ENCODE results near the gene MAGEA11.
"Not testable (repeated sequence)": the region's sequence is repeated elsewhere in the genome, so short reads cannot be mapped to it uniquely, and the experiment has no call there.

The MAGEA11 gene

GRCh38 chrX:149718757-149719156 lies 6.9 kb downstream of the MAGEA11 start:
- DNase-seq: no peak

DNA sequence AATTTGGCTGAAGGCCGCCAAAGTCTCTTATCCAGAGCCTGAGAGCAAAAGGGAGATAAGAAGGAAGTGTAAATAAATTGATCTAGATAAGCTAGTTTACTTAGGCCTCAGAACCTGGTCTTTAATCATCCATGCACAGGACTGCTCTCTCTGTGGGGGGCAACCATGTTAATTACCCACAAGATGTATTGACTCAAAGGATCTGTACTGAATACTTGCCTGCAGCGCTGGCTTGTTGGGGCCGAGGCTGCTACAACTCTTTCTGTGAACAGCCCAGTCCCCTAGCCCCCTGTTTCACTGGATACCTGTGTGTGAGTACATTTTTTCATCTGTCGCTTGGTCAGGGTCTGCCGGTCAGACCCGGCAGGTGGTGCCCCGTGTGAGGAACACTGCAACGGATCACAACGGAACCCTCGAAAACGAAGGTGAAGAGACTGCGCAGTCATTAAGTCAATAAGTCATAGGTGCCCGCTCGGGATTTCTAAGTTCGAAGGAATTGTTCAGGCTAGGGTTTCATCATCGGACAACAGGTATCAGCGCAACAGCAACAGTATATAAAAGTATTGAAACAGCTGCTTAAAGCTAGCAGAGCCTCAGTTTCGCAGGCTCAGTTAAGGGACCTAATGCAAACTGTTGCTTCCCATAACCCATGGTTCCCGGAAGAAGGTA lies 8.3 kb downstream of the MAGEA11 start:
- DNase-seq: no peak

GRCh38 chrX:149721241-149721640 lies 9.4 kb downstream of the MAGEA11 start:
- not testable (repeated sequence) for DNase-seq

GRCh38 chrX:149721778-149722177 lies 9.9 kb downstream of the MAGEA11 start:
- no peak for DNase-seq

- DNase-seq: not testable (repeated sequence)
Observed at GRCh38 chrX:149723583-149724118, 11.8 kb downstream of the MAGEA11 start.

DNA sequence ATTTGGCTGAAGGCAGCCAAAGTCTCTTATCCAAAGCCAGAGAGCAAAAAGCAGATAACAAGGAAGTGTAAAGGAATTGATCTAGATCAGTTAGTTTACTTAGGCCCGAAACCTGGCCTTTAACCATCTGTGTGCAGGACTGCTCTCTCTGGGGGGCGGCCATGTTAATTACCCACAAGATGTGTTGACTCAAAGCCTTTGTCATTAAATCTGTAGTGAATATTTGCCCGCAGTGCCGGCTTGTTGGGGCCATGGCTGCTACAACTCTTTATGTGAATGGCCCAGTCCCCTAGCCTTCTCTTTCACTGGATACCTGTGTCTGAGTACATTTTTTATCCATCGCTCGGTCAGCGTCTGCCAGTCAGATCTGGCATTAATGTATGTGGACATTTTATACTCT lies 15.4 kb downstream of the MAGEA11 start:
- DNase-seq: not testable (repeated sequence)

DNA sequence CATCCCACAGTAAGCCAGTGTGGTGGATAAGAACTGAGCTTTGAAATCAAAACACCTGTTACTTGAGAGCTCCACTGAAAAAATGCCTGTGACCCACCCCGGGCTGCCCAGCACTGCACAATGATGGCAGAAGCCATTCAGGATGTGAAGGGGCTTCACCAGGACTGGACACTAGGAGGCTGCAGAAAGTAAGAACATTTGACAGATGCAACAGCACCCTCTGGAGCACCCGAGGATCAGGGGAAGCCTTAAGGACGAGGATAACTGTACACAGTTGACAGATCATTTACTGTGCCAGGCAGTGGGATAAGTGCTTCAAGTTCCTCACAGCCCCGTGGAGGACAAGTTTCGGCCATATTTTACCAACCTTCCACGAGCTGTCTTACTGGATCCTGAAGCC lies 30.4 kb downstream of the MAGEA11 start:
- DNase-seq: not testable (repeated sequence)

DNA sequence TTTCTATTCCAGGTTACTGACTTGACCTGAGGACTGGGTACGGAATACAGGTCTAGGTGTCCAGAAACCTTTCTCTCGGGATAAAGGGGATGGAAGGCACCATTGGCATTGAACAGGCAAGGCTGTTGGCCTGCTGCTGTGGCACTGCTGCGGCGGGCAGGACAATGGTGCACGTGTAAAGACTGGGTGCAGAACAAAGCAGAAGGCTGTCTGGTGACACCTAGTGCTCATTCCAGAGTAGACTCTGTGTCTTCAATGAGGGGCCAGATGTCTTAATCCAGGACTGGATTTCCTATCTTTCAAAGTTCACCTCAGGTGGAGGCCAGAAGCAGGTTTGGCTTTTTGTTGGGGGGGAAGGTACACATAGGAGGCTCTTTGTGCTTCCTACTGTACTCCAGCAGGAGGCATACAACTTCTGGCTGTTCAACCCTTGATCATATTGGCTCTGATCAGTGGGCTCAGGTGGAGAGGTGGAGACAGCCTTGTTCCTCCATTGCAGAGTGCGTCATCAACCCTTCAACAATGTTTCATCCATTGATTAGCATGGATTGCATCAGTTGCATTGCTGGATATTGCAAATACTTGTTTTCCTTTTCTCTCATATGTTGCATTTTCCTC lies 34.6 kb downstream of the MAGEA11 start:
- DNase-seq: not testable (repeated sequence)

DNA sequence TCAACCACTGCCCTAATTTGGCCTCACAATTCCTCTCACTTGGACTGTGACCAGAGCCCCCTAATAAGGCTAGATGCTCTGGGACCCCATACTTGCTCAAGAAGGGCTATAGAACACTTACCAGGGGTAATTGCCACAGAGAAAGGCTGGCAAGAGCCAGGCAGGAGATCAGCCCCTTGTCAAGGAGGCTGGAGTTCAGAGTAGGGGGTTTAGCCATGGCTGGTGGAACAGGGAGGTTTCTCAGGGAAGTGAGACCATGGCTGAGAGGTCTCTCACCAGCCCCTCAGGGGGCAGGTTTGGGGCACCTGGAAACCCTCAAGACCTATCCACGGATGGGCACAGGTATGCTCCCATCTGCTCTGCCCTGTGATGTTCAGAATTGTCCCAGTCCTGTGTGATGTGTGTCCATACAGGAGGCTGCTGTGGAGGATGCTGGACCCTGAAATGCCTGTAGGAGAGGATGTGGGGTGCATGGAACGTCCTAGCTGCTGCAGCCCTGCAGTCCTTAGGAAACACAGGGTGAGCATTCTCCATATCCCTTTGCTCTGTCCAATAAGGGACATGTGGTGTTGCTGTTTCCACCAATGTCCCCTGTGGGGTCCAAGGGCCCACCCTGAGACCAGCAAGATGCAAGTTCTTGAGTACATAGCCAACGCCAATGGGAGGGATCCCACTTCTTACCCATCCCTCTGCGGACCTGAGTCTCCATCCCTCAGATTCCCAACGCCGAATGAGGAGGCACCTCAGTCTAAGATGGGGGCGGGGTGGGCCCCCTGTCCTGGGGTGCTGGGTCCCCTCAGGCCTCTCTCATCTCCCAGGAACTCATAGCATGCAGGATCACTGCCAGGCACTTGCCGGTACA lies 45.6 kb downstream of the MAGEA11 start:
- no peak for DNase-seq

DNA sequence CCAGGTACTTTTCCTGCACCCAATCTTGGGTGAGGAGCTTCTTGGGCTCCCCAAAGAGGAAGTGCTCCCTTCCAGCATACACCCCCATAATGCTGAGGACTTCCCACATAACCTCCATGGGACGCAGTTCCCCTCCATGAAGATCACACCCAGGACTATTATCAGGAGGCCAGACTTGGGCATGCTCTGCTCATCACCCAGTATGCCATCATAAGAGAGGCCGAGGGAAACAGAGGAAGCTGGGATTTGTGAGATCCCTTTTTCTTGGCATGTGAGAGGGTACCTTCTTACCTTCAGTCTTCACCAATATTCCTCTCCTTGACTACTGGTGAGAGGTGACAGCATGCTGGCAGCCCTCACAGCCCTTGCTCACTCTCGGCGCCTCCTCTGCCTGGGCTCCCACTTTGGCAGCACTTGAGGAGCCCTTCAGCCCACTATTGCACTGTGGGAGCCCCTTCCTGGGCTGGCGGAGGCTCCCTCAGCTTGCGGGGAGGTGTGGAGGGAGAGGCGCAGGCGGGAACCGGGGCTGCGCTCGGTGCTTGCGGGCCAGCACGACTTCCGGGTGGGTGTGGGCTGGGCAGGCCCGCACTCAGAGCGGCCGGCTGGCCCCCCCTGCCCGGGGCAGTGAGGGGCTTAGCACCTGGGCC lies 46.3 kb downstream of the MAGEA11 start:
- no peak for DNase-seq

- not testable (repeated sequence) for DNase-seq
Observed at GRCh38 chrX:149758715-149759078, 46.8 kb downstream of the MAGEA11 start.

DNA sequence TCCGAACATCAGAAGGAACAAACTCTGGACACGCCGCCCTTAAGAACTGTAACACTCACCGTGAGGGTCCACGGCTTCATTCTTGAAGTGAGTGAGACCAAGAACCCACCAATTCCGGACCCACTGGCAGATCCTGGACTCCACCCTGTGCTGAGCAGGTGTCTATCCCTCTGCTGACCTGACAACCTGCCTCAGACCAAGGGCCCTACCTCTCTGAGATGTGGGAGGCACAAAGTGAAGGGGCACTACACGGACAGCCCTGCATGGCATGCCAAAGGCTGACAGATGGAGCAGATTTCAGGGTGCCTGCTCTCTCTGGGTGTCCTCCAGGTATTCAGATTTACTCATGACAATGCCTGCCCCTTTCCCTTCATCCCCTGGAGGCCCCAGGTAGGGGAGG lies 48.0 kb downstream of the MAGEA11 start:
- DNase-seq: no peak

GRCh38 chrX:149760965-149761364 lies 49.1 kb downstream of the MAGEA11 start:
- no peak for DNase-seq

DNA sequence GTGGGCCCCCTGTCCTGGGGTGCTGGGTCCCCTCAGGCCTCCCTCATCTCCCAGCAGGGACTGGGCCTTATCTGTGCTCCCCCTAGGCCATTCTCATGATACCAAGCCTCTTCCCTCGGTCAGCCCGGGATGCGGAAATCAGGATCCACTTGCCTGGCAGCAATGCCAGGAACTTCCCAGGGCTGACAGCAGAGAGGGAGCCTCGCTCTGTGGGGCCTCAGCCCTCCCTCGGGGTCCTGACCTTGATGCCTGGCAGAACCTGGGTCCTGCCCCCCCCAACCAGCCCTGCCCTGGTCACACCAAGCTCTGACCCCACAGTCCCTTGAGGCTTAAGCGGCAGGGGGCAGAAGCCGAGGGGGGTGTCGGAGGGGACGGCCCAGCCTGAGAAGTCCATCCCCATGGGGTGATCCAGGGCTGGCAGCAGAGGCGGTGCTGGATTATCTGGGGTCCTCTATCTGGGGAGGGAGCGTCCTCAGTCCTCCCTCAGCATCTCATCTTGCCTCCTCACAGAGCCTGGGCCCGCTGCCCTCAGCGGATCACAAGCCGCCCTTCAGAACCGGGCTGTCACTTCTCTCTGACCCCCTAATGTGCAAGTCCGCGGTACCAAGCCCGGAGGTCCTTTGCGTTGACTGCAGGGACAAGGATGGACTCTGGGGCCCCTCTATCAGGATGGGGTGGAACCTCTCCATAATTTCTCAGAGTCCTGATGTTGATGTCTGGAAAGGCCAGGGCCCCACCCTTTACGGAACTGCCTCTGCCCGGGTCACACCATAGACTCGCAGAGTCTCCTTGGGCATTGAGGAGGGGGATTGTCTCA lies 50.2 kb downstream of the MAGEA11 start:
- DNase-seq: not testable (repeated sequence)

DNA sequence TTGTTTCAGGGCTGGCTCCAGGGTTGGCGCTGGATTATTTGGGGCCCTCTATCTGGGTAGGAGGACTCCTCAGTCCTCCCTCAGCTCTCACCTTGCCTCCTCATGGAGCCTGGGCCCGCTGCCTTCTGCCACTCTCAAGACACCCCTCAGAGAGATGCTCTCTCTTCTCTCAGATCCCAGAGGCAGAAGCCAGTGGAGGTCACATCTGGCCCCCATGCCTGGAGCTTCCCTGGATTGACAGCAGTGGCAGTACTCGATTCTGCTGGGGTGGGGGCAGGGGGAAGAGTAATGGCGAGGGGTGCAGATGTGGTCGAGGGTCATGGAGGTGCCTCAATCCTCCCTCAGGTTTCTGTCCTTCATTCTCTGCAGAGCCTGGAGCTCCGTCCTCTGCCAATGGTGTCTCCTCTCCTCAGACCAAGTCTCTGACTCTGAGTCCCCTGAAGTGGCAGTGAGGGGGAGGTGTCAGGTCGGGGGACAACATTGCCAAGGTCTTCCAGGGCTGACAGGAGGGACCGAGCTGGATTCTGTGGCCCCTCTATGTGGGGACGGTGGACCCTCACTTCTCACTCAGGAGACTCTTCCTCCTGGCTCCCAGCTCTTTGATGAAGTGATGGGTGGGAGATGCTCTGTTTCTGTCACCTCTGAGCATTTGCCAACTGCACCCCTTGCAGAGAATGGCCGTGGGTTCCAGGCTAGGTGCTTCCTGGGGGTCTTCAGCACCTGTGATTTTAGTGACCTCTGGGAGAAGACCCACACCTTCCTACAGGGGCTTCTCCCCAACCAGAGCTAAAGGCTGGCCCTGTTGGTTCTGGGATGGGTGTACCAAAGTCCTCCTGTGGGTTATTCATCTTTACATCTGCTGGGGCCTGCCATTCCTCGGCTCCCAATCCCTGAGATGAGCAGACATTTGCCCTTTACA lies 51.1 kb downstream of the MAGEA11 start:
- DNase-seq: no peak

Measured in NCI-H526 treated with DMSO at 0.1 percent for 48 hours (cell line).